Stomach (tissue), 19 donors: Measurements from ENCODE around the gene GOLGA8N. TPM values are rescaled to one million over a fixed set of nuclear protein-coding genes. Genes with fewer than 3 reads are reported as not detected.
"Not testable (repeated sequence)": the region's sequence is repeated elsewhere in the genome, so short reads cannot be mapped to it uniquely, and the experiment has no call there.

Source experiments
- DNase-seq, 2 donors: peaks; one replicate each; pipeline versions ENCODE4 v3.0.0 to v3.0.0-alpha.2; 2013 to 2019
- H3K27ac ChIP-seq, 5 donors: fragments of 200-600 bp in 4 of 5; sonication (generic) in 4 of 5; one replicate each; pipeline ENCODE4 v1.5.1; 2013 to 2019; ENCODE audit warnings: mild to moderate bottlenecking in 1 of 5, moderate library complexity in 1 of 5
- H3K27me3 ChIP-seq, 3 donors: fragments of 200-600 bp; sonication (generic); one replicate each; pipeline ENCODE4 v1.5.1; 2017 to 2019; ENCODE audit warnings: mixed run types in 1 of 3
- H3K36me3 ChIP-seq, 4 donors: fragments of 200-600 bp; sonication (generic); 1 replicate in 3 of 4; 2 replicates in 1 of 4; pipeline ENCODE4 v1.5.1; 2016 to 2019
- H3K4me1 ChIP-seq, 4 donors: fragments of 200-600 bp; sonication (generic); one replicate each; pipeline ENCODE4 v1.5.1; 2016 to 2019
- H3K4me3 ChIP-seq, 4 donors: fragments of 200-600 bp; sonication (generic) in 3 of 4; one replicate each; pipeline ENCODE4 v1.5.1; 2016 to 2019; ENCODE audit warnings: mild to moderate bottlenecking in 1 of 4
- H3K9me3 ChIP-seq, 4 donors: fragments of 200-600 bp; sonication (generic); one replicate each; pipeline ENCODE4 v1.5.1; 2016 to 2019
- WGBS, 5 donors: extraction: QIAGEN DNeasy Blood & Tissue Kit in 3 of 5; methylation state at CpG; one replicate each; pipeline versions ENCODE4 v1.1.5 to v1.1.7; 2013 to 2018; 5-methylcytosine and 5-hydroxymethylcytosine counted together
- intact Hi-C: fragments of 100-400 bp; cut with DNase I; formaldehyde crosslinking; loops from one replicate; pipeline ENCODE4 v1.15.1; 2023; ENCODE audit warnings: low total_unique reads
- long read RNA-seq, 10 donors: transcript quantifications; one replicate each; lab custom pipeline, GENCODE V29; 2026
- polyA plus RNA-seq, 3 donors: library from polyadenylated mRNA; stranded (reverse); fragments of 200-250 nt; gene quantifications; one replicate each; pipeline ENCODE4 v1.2.3, GENCODE V29; 2013
- total RNA-seq, 5 donors: library from RNA; depleted of rRNA; stranded (reverse); fragments of >200 nt; gene quantifications; one replicate each; pipeline versions ENCODE4 v1.1.0 to v1.2.3, GENCODE V29; 2014 to 2016
- donor health status: healthy with polysubstance abuse.
- donor health status: Bipolar disorder and iron deficiency.
- donor health status: healthy.

The GOLGA8N gene
- total RNA-seq (10 to 100 TPM in 1 of 5 donors, 1 to 10 TPM in 4; 2.0 to 17.8 (median 4.9) TPM), polyA plus RNA-seq (1 to 10 TPM; 1.4 to 5.1 (median 1.8) TPM)
- long read RNA-seq, donor 1, partial matches to known transcripts: 0 of 1 reads
- long read RNA-seq, donor 1, other reads (novel, unspliced or antisense): 0 of 1 reads
- long read RNA-seq, donor 2: 0 reads
- long read RNA-seq, donor 3: 0 reads
- long read RNA-seq, donor 4: 0 reads
- long read RNA-seq, donor 5: 0 reads
- long read RNA-seq, donor 6, partial matches to known transcripts: 0 of 1 reads
- long read RNA-seq, donor 6, other reads (novel, unspliced or antisense): 0 of 1 reads
- long read RNA-seq, donor 7: 0 reads
- long read RNA-seq, donor 8: 0 reads
- long read RNA-seq, donor 9: 0 reads
- long read RNA-seq, donor 10: 0 reads

DNA sequence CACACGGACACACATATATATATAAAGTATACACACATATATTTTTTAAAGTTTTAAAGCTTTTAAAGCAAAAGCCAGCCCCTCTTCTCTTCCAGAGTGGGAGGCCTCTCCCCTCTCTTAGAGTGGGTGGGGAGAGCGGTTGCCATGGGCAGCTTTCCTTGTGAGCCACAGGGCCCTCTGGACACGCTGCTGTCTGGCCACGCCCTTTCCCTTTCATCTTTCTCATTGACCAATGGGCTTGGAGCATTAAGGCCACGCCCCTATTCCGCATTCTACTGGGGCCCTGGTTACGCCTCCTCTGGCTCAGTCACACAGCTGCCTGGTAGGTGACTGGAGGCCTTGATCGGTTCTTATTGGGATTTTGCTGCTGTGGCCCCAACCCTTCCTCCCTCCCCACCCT, at the start of gene GOLGA8N:
GOLGA8N (plus strand) TSS at position 306 of the 400 bp plus-strand sequence.
- H3K27ac ChIP-seq, intact Hi-C loops: not testable (repeated sequence)
- WGBS, 5 donors: 83 to 91% (median 87%) methylated on average over 4 to 5 of the region's 8 CpGs; no CpG with 5 or more reads in 1 of the 5 donors

DNA sequence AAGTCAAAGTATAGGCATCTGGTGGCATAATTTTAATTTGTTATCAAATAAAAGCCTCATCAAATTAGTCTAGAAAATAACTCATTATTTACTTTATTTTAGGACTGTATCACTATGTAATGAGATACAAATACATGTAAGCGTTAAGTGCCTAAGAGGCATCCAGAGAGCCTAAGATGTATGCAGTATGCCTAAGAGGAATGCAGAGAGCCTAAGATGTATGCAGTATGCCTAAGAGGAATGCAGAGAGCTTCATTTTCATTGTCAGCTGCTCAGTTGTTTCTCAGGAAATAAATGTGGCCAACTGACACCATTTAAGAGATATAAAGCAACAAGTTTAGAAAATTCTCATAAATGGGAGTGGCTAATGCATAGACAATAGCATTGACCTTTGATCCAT, 49.8 kb upstream of the GOLGA8N start:
- intact Hi-C loops, H3K4me1 ChIP-seq, H3K36me3 ChIP-seq, H3K27me3 ChIP-seq, H3K9me3 ChIP-seq, DNase-seq, H3K4me3 ChIP-seq, H3K27ac ChIP-seq: not testable (repeated sequence)
- WGBS, 5 donors: no CpG with 5 or more reads among the region's 1 CpG

More for the DNA sequence above, at the start of gene GOLGA8N:
- not testable (repeated sequence) for H3K9me3 ChIP-seq, H3K27me3 ChIP-seq, H3K36me3 ChIP-seq, H3K4me1 ChIP-seq, DNase-seq, H3K4me3 ChIP-seq

GRCh38 chr15:32545129-32545528, 48.1 kb upstream of the GOLGA8N start:
- DNase-seq, H3K4me3 ChIP-seq, H3K27ac ChIP-seq, H3K4me1 ChIP-seq, H3K27me3 ChIP-seq, H3K9me3 ChIP-seq, intact Hi-C loops, H3K36me3 ChIP-seq: not testable (repeated sequence)
- WGBS, 5 donors: no CpG with 5 or more reads among the region's 9 CpGs

DNA sequence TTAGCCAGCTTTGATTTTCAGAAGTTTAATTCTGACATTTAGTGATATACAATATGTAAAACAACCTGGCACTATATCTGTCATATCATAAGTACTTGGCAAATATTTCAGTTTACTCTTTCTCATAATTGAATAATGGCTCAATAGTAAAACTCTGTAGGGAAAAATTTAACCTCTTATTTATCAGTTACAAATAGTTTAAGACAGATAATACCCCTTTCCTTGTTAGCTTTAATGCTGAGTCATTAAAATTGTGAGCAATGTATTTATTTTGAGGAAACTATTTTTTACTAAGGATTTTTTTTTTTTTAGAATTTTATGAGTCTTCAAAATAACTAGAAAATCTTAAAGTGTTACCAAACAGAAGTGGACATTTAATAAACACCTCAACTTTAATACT, 38.7 kb upstream of the GOLGA8N start:
- intact Hi-C loops, H3K9me3 ChIP-seq, H3K36me3 ChIP-seq, H3K4me1 ChIP-seq, H3K27ac ChIP-seq, DNase-seq, H3K27me3 ChIP-seq, H3K4me3 ChIP-seq: not testable (repeated sequence)

DNA sequence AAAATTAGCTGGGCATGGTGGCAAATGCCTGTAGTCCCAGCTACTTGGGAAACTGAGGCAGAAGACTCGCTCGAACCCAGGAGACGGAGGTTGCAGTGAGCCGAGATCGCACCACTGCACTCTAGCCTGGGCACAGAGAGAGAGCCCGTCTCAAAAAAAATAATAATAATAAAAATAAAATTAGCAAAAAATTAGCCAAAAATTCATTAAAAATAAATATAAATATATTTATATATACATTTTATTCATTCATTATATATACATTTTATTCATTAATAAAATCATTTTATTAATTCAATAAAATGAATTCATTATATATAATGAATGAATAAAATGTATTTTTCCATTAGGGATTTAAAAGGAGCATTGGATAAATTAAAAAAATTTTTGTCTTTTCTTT, 31.1 kb upstream of the GOLGA8N start:
- H3K27me3 ChIP-seq, H3K4me3 ChIP-seq, H3K36me3 ChIP-seq, H3K9me3 ChIP-seq, H3K4me1 ChIP-seq, intact Hi-C loops, DNase-seq, H3K27ac ChIP-seq: not testable (repeated sequence)
- WGBS, 5 donors: 80 to 96% (median 87%) methylated on average over 5 to 6 of the region's 6 CpGs

- not testable (repeated sequence) for DNase-seq
- 14 to 59% (median 45%) methylated on average over 1 of the region's 3 CpGs for WGBS, 5 donors
These were observed 24.3 kb upstream of the GOLGA8N start for GRCh38 chr15:32568988-32569387.

GRCh38 chr15:32578482-32578881, 14.8 kb upstream of the GOLGA8N start:
- H3K9me3 ChIP-seq, H3K27me3 ChIP-seq, intact Hi-C loops, DNase-seq, H3K27ac ChIP-seq, H3K36me3 ChIP-seq, H3K4me3 ChIP-seq, H3K4me1 ChIP-seq: not testable (repeated sequence)
- WGBS, 5 donors: 31 to 80% (median 48%) methylated on average over 1 to 2 of the region's 4 CpGs

More at GRCh38 chr15:32568988-32569387, 24.3 kb upstream of the GOLGA8N start:
- intact Hi-C loops, H3K27me3 ChIP-seq, H3K4me1 ChIP-seq, H3K4me3 ChIP-seq, H3K36me3 ChIP-seq, H3K27ac ChIP-seq, H3K9me3 ChIP-seq: not testable (repeated sequence)

GRCh38 chr15:32585844-32586243, 7.4 kb upstream of the GOLGA8N start:
- WGBS, 5 donors: 71 to 96% (median 88%) methylated on average over 2 to 3 of the region's 4 CpGs
- intact Hi-C loops: not testable (repeated sequence)

GRCh38 chr15:32609518-32609917, 16.3 kb downstream of the GOLGA8N start:
- WGBS, 5 donors: 72 to 100% (median 82%) methylated on average over 2 of the region's 2 CpGs
- H3K36me3 ChIP-seq, intact Hi-C loops, H3K4me3 ChIP-seq, DNase-seq, H3K4me1 ChIP-seq, H3K27me3 ChIP-seq, H3K27ac ChIP-seq, H3K9me3 ChIP-seq: not testable (repeated sequence)

More at GRCh38 chr15:32585844-32586243, 7.4 kb upstream of the GOLGA8N start:
- H3K4me1 ChIP-seq, H3K4me3 ChIP-seq, H3K36me3 ChIP-seq, H3K27me3 ChIP-seq, DNase-seq, H3K9me3 ChIP-seq, H3K27ac ChIP-seq: not testable (repeated sequence)
